GM12892 (cell line): ENCODE measurements around the gene HGF.

Experiments used
- POLR2A ChIP-seq: IDR thresholded peaks from 2 replicates; pipeline ENCODE4 v1.6.1; 2011; ENCODE audit warnings: low read depth, low read length, control low read depth
- POLR2AphosphoS5 ChIP-seq: IDR thresholded peaks from 2 replicates; pipeline ENCODE4 v1.6.1; 2011; ENCODE audit warnings: low read depth, low read length, control low read depth
- TAF1 ChIP-seq: IDR thresholded peaks from 2 replicates; pipeline ENCODE4 v1.6.1; 2011; ENCODE audit warnings: low read depth, mild to moderate bottlenecking, control low read depth, low read length, borderline replicate concordance

DNA sequence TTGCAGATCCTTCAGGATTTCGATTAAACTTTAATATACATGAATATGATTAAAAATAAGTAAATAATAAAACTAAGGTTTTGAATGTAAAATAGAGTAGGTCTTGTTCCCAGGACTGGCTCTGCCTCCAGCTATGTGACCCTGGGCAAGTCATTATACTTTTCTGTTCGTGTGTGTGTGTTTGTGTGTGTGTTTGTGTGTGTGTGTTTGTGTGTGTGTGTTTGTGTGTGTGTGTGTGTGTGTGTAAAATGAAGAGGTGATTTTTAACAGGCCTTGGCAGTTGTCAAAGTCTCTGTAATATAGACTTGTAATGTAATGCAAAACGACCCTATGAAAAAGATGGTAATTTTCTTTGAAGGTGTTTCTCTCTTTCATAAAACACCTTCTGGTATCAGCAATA is 79.2 kb downstream of the HGF start:
- TF ChIP-seq TAF1 (no peak), POLR2A (no peak), POLR2AphosphoS5 (no peak)
